ENCODE results near the gene SSC5D. TPM values are rescaled to one million over a fixed set of nuclear protein-coding genes. Genes with fewer than 3 reads are reported as not detected.

SSC5D gene
- total RNA-seq, 1 experiment from 2014 or later: 3.2 TPM

GRCh38 chr19:55493645-55494171, 5.5 kb downstream of the SSC5D start:
- H3K9me3 Mint-ChIP-seq: no peaks in the 10 kb centered on the region
- no peaks in the 10 kb centered on the region; a peak in 1 of 7 replicates for H3K36me3 Mint-ChIP-seq (ENCODE audit: insufficient read depth in 1 of 3, low read depth in 3 of 3)
- H4K8ac ChIP-seq (replicated peaks; ENCODE audit: insufficient read length, low read depth, low read length): no peak overlapping the region
- H3K9me3 ChIP-seq (ENCODE audit: control insufficient read depth, low read depth, low read length): no peaks in the 10 kb centered on the region
- no peak overlapping the region for H3K9ac ChIP-seq (ENCODE audit: extremely low read depth, insufficient read length, low read length)
- H3K14ac ChIP-seq (ENCODE audit: insufficient read depth, low read length): no peak overlapping the region; the same call in 1 of the 2 replicates
- H3K79me2 ChIP-seq (ENCODE audit: insufficient read depth, low read length): no peaks in the 10 kb centered on the region
- no peak overlapping the region for H2BK15ac ChIP-seq (ENCODE audit: low read depth, low read length)
- H3K23me2 ChIP-seq (ENCODE audit: insufficient read length, low read depth, low read length, poor library complexity, severe bottlenecking): no peaks in the 10 kb centered on the region
- no peak overlapping the region for H3K27ac ChIP-seq (ENCODE audit: insufficient read length, low read depth, low read length)
- H3K4ac ChIP-seq (ENCODE audit: low read depth, low read length): no peak overlapping the region
- H3K4me3 Mint-ChIP-seq: no peak overlapping the region
- H3K79me1 ChIP-seq (ENCODE audit: insufficient read depth, low read depth, low read length, poor library complexity, severe bottlenecking): no peaks in the 10 kb centered on the region
- H3K27ac Mint-ChIP-seq: no peak overlapping the region
- DNase-seq: no peak
- H3T11ph ChIP-seq (ENCODE audit: low read length): no peak overlapping the region
- H3K56ac ChIP-seq (ENCODE audit: insufficient read length, low read depth, low read length): no peak overlapping the region
- H2BK12ac ChIP-seq (ENCODE audit: insufficient read length, low read depth, low read length): no peak overlapping the region
- H3K4me2 ChIP-seq (ENCODE audit: insufficient read depth, insufficient read length, low read length): no peak overlapping the region
- no peak overlapping the region for H2BK20ac ChIP-seq (ENCODE audit: low read depth, low read length, poor library complexity, severe bottlenecking)
- H2AFZ ChIP-seq (ENCODE audit: low read length): no peak overlapping the region
- H2BK120ac ChIP-seq (ENCODE audit: low read depth, low read length, poor library complexity, severe bottlenecking): no peak overlapping the region
- H3K27me3 Mint-ChIP-seq (ENCODE audit: low read depth): peaks cover 17% of the 10 kb centered on the region
- peaks cover 21 to 33% of the 10 kb centered on the region in 2 experiments for H3K4me1 Mint-ChIP-seq
- H3K18ac ChIP-seq (ENCODE audit: insufficient read length, low read depth, low read length): no peak overlapping the region
- no peak overlapping the region for H4K91ac ChIP-seq (ENCODE audit: insufficient read length, low read depth, low read length)
- H4K20me1 ChIP-seq (ENCODE audit: control insufficient read depth, insufficient read depth, insufficient read length): no peaks in the 10 kb centered on the region
- no peaks in the 10 kb centered on the region for H3K27me3 ChIP-seq (ENCODE audit: insufficient read depth, low read length)
- no peak overlapping the region for H2AK5ac ChIP-seq (ENCODE audit: insufficient read length, low read length)
- H4K5ac ChIP-seq (ENCODE audit: insufficient read length, low read depth, low read length): no peak overlapping the region
- WGBS (ENCODE audit: extremely low coverage, insufficient read length, low lambda C conversion rate): no CpG with 5 or more reads among the region's 38 CpGs
- H3K23ac ChIP-seq (ENCODE audit: insufficient read length, low read depth, low read length): no peak overlapping the region
- no peak for TF ChIP-seq CTCF (conservative IDR thresholded peaks at IDR 0.05)
- no peaks in the 10 kb centered on the region for H3K4me1 ChIP-seq (ENCODE audit: insufficient read depth, low read length)
- H2BK5ac ChIP-seq (ENCODE audit: insufficient read length, low read length): no peak overlapping the region

Measured in H9 (cell line).